Neural cell (in vitro differentiated cells): Measurements from ENCODE around the gene ISLR2. TPM values are rescaled to one million over a fixed set of nuclear protein-coding genes. Genes with fewer than 3 reads are reported as not detected.
"Not testable (repeated sequence)": the region's sequence is repeated elsewhere in the genome, so short reads cannot be mapped to it uniquely, and the experiment has no call there.

Source experiments
- H2AFZ ChIP-seq: fragments of 200-600, 300-800 bp; sonication (generic), shearing (Covaris generic); 2 replicates; pipeline ENCODE4 v1.6.0; 2014; ENCODE audit warnings: low read depth, mild to moderate bottlenecking, antibody characterized with exemption, low read length, moderate library complexity
- H3F3A ChIP-seq: fragments of 200-600 bp; shearing (Covaris generic); 2 replicates; pipeline ENCODE4 v1.6.1; 2016; ENCODE audit warnings: mild to moderate bottlenecking, moderate library complexity, mixed read lengths, antibody characterized with exemption, low read length; ENCODE audit not compliant: insufficient read depth, poor library complexity, severe bottlenecking
- H3K27ac ChIP-seq: fragments of 200-600, 300-800 bp; sonication (generic), shearing (Covaris generic); 2 replicates; pipeline ENCODE4 v1.5.1; 2014; ENCODE audit warnings: mild to moderate bottlenecking, low read length, moderate library complexity
- H3K27me3 ChIP-seq: fragments of 300-800, 200-600 bp; sonication (generic), shearing (Covaris generic); 2 replicates; pipeline ENCODE4 v1.6.0; 2014; ENCODE audit warnings: mild to moderate bottlenecking, low read depth, low read length, moderate library complexity; ENCODE audit not compliant: insufficient read depth
- H3K36me3 ChIP-seq: fragments of 300-800, 200-600 bp; sonication (generic), shearing (Covaris generic); 2 replicates; pipeline ENCODE4 v1.5.1; 2014; ENCODE audit warnings: mild to moderate bottlenecking, antibody characterized with exemption, low read length, moderate library complexity; ENCODE audit not compliant: insufficient read depth
- H3K4me2 ChIP-seq: fragments of 300-800, 200-600 bp; sonication (generic), shearing (Covaris generic); 2 replicates; pipeline ENCODE4 v1.6.0; 2014; ENCODE audit warnings: mild to moderate bottlenecking, low read length
- H3K4me3 ChIP-seq: fragments of 300-800, 200-600 bp; sonication (generic), shearing (Covaris generic); 2 replicates; pipeline ENCODE4 v1.5.1; 2014; ENCODE audit warnings: mild to moderate bottlenecking, low read length, moderate library complexity
- H3K79me2 ChIP-seq: fragments of 200-600 bp; shearing (Covaris generic); replicated peaks from 2 replicates; pipeline ENCODE4 v1.6.0; 2014; ENCODE audit warnings: mild to moderate bottlenecking, low read length, moderate library complexity; ENCODE audit not compliant: insufficient read depth
- H3K9ac ChIP-seq: fragments of 300-800, 200-600 bp; sonication (generic), shearing (Covaris generic); 2 replicates; pipeline ENCODE4 v1.6.1; 2016; ENCODE audit warnings: mild to moderate bottlenecking, low read length, mixed read lengths
- H3K9me2 ChIP-seq: fragments of 200-600 bp; shearing (Covaris generic); 2 replicates; pipeline ENCODE4 v1.6.1; 2016; ENCODE audit warnings: mild to moderate bottlenecking, low read length, mixed read lengths; ENCODE audit not compliant: insufficient read depth
- H3K9me3 ChIP-seq: fragments of 200-600, 300-800 bp; sonication (generic), shearing (Covaris generic); 2 replicates; pipeline ENCODE4 v1.6.1; 2016; ENCODE audit warnings: mild to moderate bottlenecking, mixed run types, low read length, moderate library complexity, mixed read lengths
- H4K20me1 ChIP-seq: fragments of 200-600 bp; shearing (Covaris generic); 2 replicates; pipeline ENCODE4 v1.6.1; 2016; ENCODE audit warnings: mild to moderate bottlenecking, mixed run types; ENCODE audit not compliant: insufficient read depth
- EP300 ChIP-seq: fragments of 450-650 bp; conservative IDR thresholded peaks from 2 replicates; pipeline ENCODE4 v1.6.1; 2014; ENCODE audit warnings: antibody characterized with exemption, mild to moderate bottlenecking, moderate library complexity; ENCODE audit not compliant: poor library complexity, severe bottlenecking
- EZH2 ChIP-seq: fragments of 200-600, 300-800 bp; shearing (Covaris generic), sonication (generic); IDR thresholded peaks from 2 replicates; pipeline ENCODE4 v1.6.1; 2014; ENCODE audit warnings: antibody characterized with exemption, low read length, borderline replicate concordance, mild to moderate bottlenecking; ENCODE audit not compliant: insufficient read depth, poor library complexity, severe bottlenecking
- MXI1 ChIP-seq: fragments of 450-650 bp; conservative IDR thresholded peaks from 2 replicates; pipeline ENCODE4 v1.6.1; 2014; ENCODE audit warnings: antibody characterized with exemption, mild to moderate bottlenecking; ENCODE audit not compliant: poor library complexity, severe bottlenecking
- POLR2AphosphoS5 ChIP-seq: IDR thresholded peaks from 2 replicates; pipeline ENCODE4 v1.6.1; 2012
- RAD21 ChIP-seq: fragments of 450-650 bp; conservative IDR thresholded peaks from 2 replicates; pipeline ENCODE4 v1.6.1; 2014; ENCODE audit warnings: antibody characterized with exemption, mild to moderate bottlenecking, moderate library complexity
- SMC3 ChIP-seq: fragments of 450-650 bp; conservative IDR thresholded peaks from 2 replicates; pipeline ENCODE4 v1.6.1; 2014; ENCODE audit warnings: antibody characterized with exemption, mild to moderate bottlenecking, moderate library complexity; ENCODE audit not compliant: poor library complexity
- TAF1 ChIP-seq: IDR thresholded peaks from 2 replicates; pipeline ENCODE4 v1.6.1; 2012; ENCODE audit warnings: low read depth
- polyA plus RNA-seq: library from polyadenylated mRNA; depleted of rRNA; stranded (reverse); fragments of >200 nt; gene quantifications from 2 replicates; pipeline ENCODE4 v1.2.3, GENCODE V29; 2014
- TF ChIP-seq, protein P1 (sequence below): IDR thresholded peaks from 2 replicates; pipeline ENCODE4 v1.6.1; 2012; ENCODE audit warnings: borderline replicate concordance
- TF ChIP-seq, protein P2 (sequence below): fragments of 450-650 bp; IDR thresholded peaks from 2 replicates; pipeline ENCODE4 v1.5.1; 2014; ENCODE audit warnings: antibody characterized with exemption, mild to moderate bottlenecking, moderate library complexity; ENCODE audit not compliant: poor library complexity, severe bottlenecking

The ISLR2 gene
- polyA plus RNA-seq, 1 donor from 2014 or later = 301 TPM

DNA sequence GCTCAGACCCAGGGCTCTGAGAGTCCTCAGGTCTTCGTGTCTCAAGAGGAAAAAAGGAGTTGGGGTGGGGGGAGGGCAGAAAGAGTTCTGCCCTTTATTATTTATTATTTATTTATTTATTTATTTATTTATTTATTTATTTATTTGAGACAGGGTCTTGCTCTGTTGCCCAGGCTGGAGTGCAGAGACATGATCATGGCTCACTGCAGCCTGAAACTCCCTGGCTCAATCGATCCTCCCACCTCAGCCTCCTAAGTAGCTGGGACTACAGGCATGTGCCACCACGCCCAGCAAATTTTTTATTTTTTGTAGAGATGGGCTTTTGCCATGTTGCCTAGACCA is 31.8 kb downstream of the ISLR2 start:
- H3F3A ChIP-seq, H3K9me3 ChIP-seq, H3K9me2 ChIP-seq, H2AFZ ChIP-seq, H4K20me1 ChIP-seq, H3K36me3 ChIP-seq, H3K79me2 ChIP-seq, H3K9ac ChIP-seq, H3K4me3 ChIP-seq, H3K4me2 ChIP-seq, H3K27ac ChIP-seq, H3K27me3 ChIP-seq: not testable (repeated sequence)

DNA sequence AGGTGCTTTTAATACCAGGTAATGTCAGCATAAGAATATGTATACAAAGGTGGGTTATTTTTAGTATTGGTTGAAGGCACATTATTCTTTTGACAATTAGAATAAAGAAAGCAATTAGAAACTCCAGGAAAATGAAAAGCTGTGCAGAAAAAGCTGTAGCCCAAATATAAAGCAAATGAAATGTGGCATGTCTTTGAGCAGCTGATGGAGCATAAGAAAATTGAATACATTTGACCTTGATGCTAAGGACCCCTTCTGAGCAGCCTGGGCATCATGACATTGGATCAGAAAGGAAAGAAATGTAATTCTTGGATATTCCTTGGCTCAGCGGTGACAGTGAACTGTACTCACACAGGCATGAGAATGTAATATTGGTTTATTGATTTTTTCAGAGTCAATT is 35.1 kb downstream of the ISLR2 start:
- TF ChIP-seq POLR2AphosphoS5 = no peak

DNA sequence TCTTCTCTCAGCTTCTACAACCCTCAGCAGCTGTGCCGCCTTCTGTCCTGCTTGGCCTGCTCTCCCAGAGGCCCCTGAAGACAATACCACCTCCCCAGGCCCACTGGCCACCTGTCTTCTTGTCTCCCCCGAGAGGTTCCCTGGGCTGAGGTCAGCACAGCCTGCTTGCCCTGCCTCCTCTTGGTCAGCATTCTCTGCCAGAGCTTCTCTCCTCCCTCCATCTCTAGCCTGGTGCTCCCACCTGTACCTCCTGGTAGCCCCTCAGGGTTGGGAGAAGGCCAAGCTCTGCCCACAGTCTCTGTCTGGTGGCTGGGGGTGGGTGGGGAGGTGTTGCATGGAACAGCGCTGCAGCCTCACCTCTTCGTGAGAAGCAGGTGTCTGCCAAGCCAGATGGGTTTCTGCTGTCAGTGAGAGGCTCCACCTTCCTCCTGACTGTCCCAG is 37.5 kb downstream of the ISLR2 start:
- H3F3A ChIP-seq = no peaks in the 10 kb centered on the region
- no peaks in the 10 kb centered on the region for H3K36me3 ChIP-seq
- no peaks in the 10 kb centered on the region for H3K79me2 ChIP-seq
- no peak overlapping the region for H3K27ac ChIP-seq
- H3K4me2 ChIP-seq = no peak overlapping the region
- no peak overlapping the region for H3K9ac ChIP-seq
- no peaks in the 10 kb centered on the region for H4K20me1 ChIP-seq
- H3K9me3 ChIP-seq = no peaks in the 10 kb centered on the region
- H3K9me2 ChIP-seq = no peaks in the 10 kb centered on the region
- H3K27me3 ChIP-seq = no peaks in the 10 kb centered on the region
- no peak overlapping the region for H2AFZ ChIP-seq
- no peak overlapping the region for H3K4me3 ChIP-seq
- TF ChIP-seq EZH2 (no peak), RAD21 (no peak), POLR2AphosphoS5 (no peak), TAF1 (no peak), SMC3 (no peak), MXI1 (no peak), EP300 (no peak)
- TF ChIP-seq, protein P1, sequence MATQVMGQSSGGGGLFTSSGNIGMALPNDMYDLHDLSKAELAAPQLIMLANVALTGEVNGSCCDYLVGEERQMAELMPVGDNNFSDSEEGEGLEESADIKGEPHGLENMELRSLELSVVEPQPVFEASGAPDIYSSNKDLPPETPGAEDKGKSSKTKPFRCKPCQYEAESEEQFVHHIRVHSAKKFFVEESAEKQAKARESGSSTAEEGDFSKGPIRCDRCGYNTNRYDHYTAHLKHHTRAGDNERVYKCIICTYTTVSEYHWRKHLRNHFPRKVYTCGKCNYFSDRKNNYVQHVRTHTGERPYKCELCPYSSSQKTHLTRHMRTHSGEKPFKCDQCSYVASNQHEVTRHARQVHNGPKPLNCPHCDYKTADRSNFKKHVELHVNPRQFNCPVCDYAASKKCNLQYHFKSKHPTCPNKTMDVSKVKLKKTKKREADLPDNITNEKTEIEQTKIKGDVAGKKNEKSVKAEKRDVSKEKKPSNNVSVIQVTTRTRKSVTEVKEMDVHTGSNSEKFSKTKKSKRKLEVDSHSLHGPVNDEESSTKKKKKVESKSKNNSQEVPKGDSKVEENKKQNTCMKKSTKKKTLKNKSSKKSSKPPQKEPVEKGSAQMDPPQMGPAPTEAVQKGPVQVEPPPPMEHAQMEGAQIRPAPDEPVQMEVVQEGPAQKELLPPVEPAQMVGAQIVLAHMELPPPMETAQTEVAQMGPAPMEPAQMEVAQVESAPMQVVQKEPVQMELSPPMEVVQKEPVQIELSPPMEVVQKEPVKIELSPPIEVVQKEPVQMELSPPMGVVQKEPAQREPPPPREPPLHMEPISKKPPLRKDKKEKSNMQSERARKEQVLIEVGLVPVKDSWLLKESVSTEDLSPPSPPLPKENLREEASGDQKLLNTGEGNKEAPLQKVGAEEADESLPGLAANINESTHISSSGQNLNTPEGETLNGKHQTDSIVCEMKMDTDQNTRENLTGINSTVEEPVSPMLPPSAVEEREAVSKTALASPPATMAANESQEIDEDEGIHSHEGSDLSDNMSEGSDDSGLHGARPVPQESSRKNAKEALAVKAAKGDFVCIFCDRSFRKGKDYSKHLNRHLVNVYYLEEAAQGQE = no peak
- TF ChIP-seq, protein P2, sequence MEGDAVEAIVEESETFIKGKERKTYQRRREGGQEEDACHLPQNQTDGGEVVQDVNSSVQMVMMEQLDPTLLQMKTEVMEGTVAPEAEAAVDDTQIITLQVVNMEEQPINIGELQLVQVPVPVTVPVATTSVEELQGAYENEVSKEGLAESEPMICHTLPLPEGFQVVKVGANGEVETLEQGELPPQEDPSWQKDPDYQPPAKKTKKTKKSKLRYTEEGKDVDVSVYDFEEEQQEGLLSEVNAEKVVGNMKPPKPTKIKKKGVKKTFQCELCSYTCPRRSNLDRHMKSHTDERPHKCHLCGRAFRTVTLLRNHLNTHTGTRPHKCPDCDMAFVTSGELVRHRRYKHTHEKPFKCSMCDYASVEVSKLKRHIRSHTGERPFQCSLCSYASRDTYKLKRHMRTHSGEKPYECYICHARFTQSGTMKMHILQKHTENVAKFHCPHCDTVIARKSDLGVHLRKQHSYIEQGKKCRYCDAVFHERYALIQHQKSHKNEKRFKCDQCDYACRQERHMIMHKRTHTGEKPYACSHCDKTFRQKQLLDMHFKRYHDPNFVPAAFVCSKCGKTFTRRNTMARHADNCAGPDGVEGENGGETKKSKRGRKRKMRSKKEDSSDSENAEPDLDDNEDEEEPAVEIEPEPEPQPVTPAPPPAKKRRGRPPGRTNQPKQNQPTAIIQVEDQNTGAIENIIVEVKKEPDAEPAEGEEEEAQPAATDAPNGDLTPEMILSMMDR = no peak

More for the DNA sequence above, 35.1 kb downstream of the ISLR2 start:
- Histone ChIP-seq H3K27ac (peak overlapping the region; percentile 62), H3K36me3 (no peaks in the 10 kb centered on the region), H3K9me3 (no peaks in the 10 kb centered on the region), H2AFZ (no peak overlapping the region), H4K20me1 (no peaks in the 10 kb centered on the region), H3K27me3 (no peaks in the 10 kb centered on the region), H3K79me2 (no peaks in the 10 kb centered on the region), H3K9ac (peak overlapping the region; percentile 0), H3K9me2 (no peaks in the 10 kb centered on the region), H3K4me3 (no peak overlapping the region), H3K4me2 (no peak overlapping the region), H3F3A (no peaks in the 10 kb centered on the region)
